SW480 (cell line): ENCODE measurements around the gene ADGRG1.

ENCODE experiments used
- DNase-seq: peaks from one replicate; pipeline ENCODE4 v3.0.0-alpha.2; 2016; ENCODE audit warnings: low spot score

The ADGRG1 gene

GRCh38 chr16:57620335-57621231, 7.8 kb upstream of the ADGRG1 start:
- DNase-seq, result no peak

DNA sequence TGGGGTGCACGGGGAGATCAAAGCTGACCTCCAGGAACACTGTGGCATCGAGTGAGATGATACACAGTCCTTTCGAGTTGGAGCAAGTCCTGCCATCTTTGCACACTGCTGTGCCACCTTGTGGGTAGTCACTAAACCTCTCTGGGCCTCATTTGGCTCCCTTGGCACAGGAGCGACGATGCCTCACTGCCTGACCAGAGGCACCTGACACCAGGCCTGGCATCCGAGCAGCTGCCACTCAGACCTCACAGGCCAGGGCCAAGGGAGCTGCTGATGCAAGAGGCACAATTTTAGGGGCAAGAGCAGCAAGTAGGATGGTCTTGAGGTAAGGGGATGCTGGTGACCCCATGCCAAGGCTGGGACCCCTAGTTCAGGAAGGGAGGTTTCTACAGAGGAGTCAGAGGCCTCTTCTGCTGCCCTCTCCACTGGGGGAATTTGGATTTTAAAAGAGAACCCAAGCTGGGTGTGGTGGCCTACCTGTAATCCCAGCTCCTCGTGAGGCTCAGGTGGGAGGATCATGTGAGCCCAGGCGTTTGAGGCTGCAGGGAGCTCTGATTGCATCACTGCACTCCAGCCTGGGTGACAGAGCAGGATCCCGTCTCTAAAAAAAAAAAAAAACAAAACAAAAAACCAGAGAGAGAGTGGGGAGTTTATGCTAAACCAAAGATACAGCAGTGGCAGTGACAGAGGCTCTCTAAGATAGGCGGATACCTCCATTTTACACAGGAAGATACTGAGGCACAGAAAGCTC, 6.7 kb upstream of the ADGRG1 start:
- peak; percentile 74 for DNase-seq

DNA sequence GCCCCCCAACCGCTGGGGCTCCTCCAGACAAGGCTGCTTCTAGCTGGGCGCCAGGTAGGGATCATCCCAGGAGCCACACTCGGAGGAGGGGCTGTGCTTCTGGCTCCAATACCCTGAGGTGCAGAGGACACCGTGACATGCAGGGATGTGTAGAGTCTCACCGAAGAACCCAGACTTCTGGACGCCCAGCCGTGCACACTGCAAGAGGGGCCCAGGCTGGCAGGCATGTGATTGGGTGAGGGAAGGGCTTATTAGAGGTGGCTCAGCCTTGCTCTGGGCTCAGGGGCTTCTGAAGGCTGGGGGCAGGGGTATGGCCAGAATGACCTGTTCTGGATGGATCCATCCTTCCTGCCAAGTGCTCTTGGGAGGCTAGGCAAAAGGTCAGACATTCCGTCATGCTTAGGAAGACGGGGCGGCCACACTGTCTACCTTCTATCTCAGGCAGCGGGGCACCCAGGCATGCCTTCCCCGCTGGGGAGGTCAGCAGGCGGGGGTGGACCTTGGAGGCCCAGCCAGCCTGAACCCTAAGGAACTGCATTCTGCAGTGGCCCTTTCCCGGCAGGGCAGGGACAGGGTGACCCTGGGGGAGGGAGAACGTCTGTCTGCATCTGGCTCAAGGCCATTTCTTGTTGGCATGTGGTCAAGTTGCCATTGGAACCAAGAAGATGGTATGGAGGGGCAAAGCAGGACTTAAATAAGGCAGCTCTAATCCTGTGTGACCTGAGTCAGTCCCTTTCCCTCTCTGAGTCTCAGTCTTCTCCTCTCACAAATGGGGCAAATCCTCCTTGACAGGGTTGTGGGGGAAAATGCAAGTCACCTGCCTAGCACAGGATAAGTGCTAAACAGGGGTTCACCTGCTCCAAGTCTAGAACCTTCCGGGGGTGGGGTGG, 5.8 kb upstream of the ADGRG1 start:
- peak; percentile 18 for DNase-seq

DNA sequence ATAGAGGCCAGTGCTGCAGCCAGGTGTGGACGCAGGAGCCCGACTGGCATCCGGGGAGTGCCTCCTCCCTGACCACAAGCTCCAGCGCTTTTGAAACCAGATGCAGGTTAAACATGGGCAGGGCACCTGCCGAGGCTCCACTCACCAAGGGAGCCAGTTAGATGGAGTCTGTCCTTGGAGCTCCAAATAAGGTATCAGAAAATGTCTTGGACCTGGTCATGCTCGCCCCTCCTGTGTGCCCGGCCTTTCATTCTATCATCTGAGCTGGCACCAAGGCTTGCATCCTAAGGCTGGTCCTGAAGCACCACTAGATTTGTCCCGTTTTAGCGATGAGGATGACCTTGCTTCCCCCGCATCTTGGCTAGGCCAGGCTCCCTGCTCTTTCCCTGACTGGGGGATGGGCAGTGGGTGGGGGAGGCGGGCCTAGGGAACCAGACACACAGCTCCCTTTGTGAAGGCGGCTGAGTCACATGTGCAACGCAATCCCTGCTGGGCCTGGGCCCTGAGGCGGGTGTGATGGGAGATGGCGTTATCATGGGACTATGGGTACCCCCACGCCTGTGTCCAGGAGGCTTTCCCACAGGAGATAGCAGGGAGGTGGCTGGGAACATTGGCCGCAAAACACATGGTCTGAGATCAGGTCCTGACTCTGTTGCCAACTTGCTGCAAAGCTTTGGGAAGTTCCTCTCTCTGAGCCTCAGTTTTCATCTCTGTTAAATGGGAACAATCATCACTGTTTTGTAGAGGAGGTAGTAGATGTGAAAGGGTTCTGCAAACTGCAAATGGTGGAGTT, 5.0 kb upstream of the ADGRG1 start:
- DNase-seq, result peak; percentile 97

DNA sequence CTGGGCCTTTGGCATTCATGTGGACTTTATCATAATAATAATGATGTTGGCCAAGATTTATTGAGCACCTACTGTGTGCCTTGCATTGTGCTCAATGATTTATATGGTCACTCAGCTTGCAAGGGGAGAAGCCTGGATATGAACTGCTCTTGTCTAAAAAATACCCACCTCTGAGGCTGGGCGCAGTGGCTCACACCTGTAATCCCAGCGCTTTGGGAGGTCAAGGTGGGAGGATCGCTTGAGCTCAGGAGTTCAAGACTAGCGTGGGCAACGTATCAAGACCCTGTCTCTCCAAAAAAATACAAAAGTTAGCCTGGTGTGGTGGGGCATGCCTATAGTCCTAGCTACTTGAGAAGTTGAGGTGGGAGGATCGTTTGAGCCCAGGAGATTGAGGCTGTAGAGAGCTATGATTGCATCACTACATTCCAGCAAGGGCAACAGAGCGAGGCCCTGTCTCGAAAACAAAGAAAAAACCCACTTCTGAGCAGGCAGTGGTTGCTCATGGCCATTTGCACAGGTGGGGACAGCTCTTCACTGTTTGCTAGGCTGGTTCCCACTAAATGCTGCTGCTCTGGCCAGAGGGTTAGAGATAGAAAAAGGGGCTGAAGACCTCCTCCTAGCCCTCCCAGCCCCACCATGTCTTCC, 4.3 kb upstream of the ADGRG1 start:
- peak; percentile 64 for DNase-seq

GRCh38 chr16:57624806-57625500, 3.5 kb upstream of the ADGRG1 start:
- no peak for DNase-seq

DNA sequence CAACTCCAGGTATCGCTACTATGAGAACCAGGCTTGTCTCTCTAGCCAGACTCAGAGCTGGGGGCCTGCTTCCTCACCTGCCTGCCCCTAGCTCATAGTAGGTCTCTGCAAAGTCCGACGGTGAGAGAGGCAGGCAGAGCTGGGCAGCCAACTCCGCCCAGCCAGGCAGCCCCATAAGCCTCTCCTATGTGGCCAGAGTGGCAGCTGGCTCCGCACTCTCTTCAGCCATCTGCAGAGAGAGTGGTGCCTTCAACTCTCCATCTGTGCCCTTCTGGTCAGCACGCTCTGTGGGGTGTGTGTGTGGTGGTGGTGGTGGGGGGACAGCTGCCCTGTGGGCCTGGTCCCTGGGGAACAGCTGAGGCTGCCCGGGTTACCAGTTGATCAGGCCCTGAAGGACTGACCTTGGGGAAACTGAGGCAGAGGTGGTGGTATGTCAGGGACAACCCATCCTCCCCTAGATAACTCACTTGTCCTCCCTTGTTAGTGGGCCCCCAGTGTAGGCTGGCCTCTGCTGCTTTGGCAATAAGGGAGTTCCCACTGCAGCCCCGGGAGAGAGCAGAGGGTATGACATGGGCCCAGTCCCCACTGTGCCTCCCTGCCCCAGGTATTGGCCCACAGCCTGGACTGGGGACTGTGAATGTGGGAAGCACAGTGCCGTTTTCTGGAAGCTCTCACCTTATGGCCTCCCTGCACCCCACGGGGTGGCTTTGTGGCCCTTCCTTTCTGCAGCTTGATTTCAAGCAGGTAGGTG, 1.8 kb upstream of the ADGRG1 start:
- DNase-seq, result no peak

GRCh38 chr16:57627184-57627871, 1.1 kb upstream of the ADGRG1 start:
- peak; percentile 76 for DNase-seq

GRCh38 chr16:57628783-57629293, 408 bp downstream of the ADGRG1 start:
- no peak for DNase-seq

DNA sequence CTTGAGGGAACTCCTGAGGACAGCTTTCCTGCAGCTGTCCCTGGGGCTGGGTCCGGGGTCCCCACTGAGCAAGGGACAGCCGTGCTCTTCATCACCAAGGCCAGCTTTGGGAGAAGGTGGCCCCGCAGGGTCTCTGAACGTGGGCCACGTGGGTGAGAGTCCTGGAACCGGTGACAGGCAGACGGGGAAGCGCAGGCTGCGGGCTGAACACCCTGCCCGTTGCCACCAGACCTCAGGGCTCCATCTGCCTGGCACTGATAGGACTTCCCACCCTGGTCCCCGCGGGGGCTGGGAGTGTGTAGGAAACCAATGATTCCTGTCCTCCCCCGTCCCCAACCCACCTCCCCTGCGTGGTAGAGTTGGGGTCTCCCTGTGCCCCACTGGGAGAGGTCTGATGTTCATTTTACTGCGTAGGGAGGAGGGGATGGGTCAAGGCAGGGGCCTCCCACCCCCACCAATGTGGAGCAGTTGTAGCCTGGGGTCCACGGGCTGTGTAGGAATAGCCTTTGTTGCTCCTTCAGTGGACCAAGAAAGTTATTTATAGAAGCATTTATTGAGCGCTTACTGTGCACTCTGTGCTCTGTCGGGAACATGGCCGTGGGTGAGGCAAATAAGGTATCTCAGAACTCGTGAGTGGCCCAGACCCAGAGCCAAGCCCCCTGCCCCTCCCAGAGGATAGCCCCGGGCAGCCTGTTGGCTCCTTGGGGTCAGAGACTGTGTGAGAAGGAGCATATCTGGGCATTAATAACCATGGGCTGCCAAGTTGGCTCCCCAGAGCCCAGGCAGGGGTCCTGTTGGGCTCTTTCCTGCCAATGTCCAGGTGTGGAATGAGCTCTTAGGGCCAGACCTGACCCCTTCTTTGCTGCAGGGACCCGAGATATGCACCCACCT, 1.3 kb downstream of the ADGRG1 start:
- no peak for DNase-seq

GRCh38 chr16:57630407-57630797, 2.0 kb downstream of the ADGRG1 start:
- DNase-seq, result no peak

DNA sequence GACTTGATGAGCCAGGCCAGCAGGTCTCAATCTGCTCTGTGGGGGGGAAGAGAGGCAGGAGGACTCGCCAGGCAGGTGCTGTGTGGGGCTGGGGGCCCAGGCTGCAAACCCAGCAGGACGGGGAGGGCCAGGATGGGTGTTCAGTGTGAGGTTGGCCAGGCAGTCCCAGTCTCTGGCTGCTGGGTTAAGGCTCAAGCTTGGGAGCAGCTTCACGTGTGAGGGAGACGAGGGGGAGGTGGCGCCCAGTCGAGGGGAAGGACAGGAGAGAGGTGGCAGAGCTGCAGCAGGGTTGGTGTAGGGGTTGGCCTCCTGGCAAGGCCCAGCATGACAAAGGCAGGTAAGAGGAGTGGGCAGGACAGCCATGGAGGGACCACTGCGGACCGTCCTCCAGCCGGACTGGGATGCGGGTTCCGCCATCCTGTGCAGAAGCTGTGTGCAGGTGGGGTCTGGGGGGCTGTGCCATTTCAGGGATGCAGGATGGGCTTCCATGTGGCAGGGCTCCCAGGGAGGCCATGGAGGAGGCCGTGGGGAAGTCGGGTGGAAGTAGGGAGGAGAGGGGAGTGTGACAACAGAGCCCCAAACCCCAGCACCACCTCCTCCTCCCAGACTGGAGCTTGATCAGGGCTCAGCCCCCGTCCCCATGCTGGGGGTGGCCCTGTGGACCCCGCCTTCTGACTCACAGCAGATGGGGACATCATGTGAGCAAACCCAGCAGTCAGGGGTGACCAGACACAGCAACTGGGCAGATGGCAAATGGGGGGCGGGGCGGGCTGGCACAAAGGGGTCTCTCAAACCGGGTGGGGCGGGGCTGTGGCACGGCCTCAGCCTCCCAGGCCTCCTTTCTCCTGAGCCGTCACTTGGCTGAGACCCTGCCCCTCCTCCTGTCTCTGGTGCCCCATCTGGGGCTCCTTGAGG, 2.8 kb downstream of the ADGRG1 start:
- no peak for DNase-seq

- peak; percentile 25 for DNase-seq
These were observed 4.1 kb downstream of the ADGRG1 start for GRCh38 chr16:57632568-57632967.

DNA sequence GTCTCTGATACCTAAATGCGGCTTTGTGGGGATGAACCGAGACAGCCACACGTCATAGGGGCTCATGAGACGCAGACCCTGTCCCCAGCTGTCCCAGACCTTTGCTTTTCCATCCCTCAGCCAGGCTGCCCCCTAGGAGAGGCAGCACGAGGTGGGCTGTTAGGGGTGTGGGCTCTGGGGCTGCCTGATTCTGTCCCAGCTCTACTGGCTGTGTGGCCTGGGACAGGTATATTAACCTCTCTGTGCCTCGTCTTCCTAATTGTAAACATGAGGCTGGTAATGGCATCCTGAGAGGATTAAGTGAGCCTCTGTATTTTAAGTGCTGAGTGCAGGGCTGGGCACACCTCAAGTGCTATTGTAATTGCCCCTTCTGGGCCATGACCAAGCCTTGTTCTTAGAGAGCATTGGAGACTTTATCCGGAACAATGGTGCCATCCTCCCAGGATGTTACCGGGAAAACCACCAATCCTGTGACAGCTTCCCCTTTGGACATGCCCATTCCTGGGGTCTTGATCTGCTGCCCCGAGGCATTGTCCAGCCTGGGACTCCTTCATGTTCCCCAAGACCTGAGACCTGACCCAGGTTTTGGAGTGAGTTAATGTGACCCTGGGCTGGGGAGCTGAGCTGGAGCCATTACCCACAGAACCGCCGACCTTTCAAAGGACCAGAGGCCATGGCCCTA, 5.1 kb downstream of the ADGRG1 start:
- no peak for DNase-seq

GRCh38 chr16:57634171-57634570, 5.7 kb downstream of the ADGRG1 start:
- no peak for DNase-seq
